GM13976 (cell line): ENCODE measurements around the gene PHACTR1.

Experiments
- DNase-seq: peaks from one replicate; pipeline ENCODE4 v3.0.0; 2012; ENCODE audit warnings: low spot score
- in situ Hi-C: fragments of 300-500 bp; cut with MboI; formaldehyde crosslinking; loops from one replicate; pipeline ENCODE4 v1.12.0; 2022; ENCODE audit warnings: low sequenced_read_pairs, mixed read lengths, inconsistent platforms; ENCODE audit not compliant: unreplicated experiment
- TF ChIP-seq, protein P1 (sequence below): IDR thresholded peaks from 2 replicates; pipeline ENCODE4 v1.5.1; 2012; ENCODE audit warnings: borderline replicate concordance, mild to moderate bottlenecking; ENCODE audit not compliant: insufficient read depth; ENCODE audit errors: extremely low read depth, missing control alignments, control extremely low read depth

The PHACTR1 gene

GRCh38 chr6:12785301-12785700 is 68.7 kb downstream of the PHACTR1 start:
- TF ChIP-seq, protein P1, sequence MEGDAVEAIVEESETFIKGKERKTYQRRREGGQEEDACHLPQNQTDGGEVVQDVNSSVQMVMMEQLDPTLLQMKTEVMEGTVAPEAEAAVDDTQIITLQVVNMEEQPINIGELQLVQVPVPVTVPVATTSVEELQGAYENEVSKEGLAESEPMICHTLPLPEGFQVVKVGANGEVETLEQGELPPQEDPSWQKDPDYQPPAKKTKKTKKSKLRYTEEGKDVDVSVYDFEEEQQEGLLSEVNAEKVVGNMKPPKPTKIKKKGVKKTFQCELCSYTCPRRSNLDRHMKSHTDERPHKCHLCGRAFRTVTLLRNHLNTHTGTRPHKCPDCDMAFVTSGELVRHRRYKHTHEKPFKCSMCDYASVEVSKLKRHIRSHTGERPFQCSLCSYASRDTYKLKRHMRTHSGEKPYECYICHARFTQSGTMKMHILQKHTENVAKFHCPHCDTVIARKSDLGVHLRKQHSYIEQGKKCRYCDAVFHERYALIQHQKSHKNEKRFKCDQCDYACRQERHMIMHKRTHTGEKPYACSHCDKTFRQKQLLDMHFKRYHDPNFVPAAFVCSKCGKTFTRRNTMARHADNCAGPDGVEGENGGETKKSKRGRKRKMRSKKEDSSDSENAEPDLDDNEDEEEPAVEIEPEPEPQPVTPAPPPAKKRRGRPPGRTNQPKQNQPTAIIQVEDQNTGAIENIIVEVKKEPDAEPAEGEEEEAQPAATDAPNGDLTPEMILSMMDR: no peak
- in situ Hi-C loops: no loop called here

GRCh38 chr6:12785921-12786320 is 69.4 kb downstream of the PHACTR1 start:
- DNase-seq: no peak
- TF ChIP-seq, protein P1: no peak
- in situ Hi-C loops: no loop called here

More at GRCh38 chr6:12785301-12785700, 68.7 kb downstream of the PHACTR1 start:
- no peak for DNase-seq

DNA sequence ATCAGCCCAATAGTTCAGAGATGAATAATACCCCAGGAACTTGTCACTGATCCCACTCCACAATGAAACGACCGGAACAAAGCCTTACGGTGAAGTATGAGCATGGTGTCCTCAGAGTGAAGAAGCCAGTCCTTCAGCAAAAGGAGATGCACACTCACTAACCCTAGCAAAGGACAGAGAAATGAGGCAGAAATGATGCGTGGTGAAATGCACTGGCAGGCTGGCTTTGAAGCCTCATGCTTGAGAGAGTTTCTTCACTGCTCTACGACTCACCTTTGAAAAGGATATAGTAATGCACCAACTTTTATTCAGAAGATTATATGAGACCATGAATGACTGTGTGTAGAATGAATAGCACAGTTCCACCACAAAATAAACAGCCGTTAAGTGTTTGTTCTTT is 74.8 kb downstream of the PHACTR1 start:
- TF ChIP-seq, protein P1: no peak
- in situ Hi-C loops: no loop called here
- DNase-seq: no peak

GRCh38 chr6:12798326-12798725 is 81.8 kb downstream of the PHACTR1 start:
- TF ChIP-seq, protein P1: no peak

DNA sequence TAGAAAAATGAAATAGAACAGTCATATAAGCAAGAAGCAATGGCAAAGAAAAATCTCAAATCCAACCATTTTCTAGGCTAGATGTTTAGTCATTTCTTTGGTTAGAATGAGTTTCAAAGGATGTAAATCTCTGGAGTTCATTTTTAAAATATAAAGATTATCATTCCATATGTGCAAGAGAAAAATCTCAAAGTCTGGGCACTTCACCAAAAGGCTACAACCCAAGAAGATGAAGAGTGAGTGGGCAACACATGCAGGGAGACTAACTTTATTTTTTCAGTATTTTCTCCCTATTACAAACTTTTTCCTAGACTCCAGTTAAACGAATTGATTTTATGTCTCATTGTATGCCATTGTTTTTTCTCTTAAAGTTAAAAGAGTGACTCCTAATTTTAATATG is 83.6 kb downstream of the PHACTR1 start:
- DNase-seq: no peak
- in situ Hi-C loops: no loop called here
- TF ChIP-seq, protein P1: no peak

More at GRCh38 chr6:12798326-12798725, 81.8 kb downstream of the PHACTR1 start:
- in situ Hi-C loops: no loop called here
- DNase-seq: no peak

GRCh38 chr6:12801141-12801540 is 84.6 kb downstream of the PHACTR1 start:
- in situ Hi-C loops: no loop called here
- TF ChIP-seq, protein P1: no peak
- no peak for DNase-seq

DNA sequence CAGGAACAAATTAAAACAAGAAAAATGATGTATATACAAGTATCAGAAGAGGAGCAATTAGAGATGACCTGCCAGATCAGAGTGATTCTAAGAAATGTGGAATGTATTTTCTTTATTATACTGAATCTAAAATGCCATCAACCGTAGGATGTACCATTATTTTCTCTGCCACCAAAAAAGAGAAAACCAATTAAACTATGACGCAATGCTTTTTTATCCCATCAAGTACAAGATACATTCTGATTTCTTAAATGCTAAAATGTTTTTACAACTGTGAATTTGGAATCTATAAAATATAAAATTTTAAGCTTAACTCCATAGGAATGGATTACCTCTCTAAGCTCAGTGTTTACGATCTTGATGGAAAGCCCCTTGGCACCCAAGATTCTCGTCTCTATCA is 85.9 kb downstream of the PHACTR1 start:
- in situ Hi-C loops: no loop called here
- TF ChIP-seq, protein P1: no peak

More for the DNA sequence above, 85.9 kb downstream of the PHACTR1 start:
- no peak for DNase-seq
